K562 (cell line): ENCODE measurements around the gene USF2. TPM values are rescaled to one million over a fixed set of nuclear protein-coding genes. Genes with fewer than 3 reads are reported as not detected.

ENCODE experiments used
- ATAC-seq: fragments of 200-7000 bp; cut with Tn5 transposase; 3 replicates; pipeline ENCODE4 v1.9.1; 2020; ENCODE audit warnings: moderate library complexity
- BruUV-seq: library from RNA; stranded (reverse); fragments of 400-500 nt; replicated peaks from 2 replicates; lab custom pipeline; 2021; lab: Mats Ljungman, UMichigan
- CTCF ChIA-PET: fragments of 300-600 bp; formaldehyde crosslinking; extraction: SDS; loops from one replicate; lab custom pipeline; 2021; ENCODE audit warnings: low intra/inter-chr PET ratio; lab: Yijun Ruan, JAX
- POLR2A ChIA-PET: fragments of 300-600, 350-650 bp; sonication (Branson Sonifier 250); formaldehyde crosslinking; extraction: SDS; loops from one replicate; lab custom pipeline; 2021; ENCODE audit warnings: antibody characterized with exemption, inconsistent platforms; lab: Yijun Ruan, JAX
- DNase-seq, 4 experiments: peaks; one replicate each; pipeline versions ENCODE4 v3.0.0 to v3.0.0-alpha.2; 2011 to 2018; ENCODE audit warnings: low spot score in 3 of 4, mixed read lengths in 3 of 4; ENCODE audit errors: extremely low read depth in 1 of 4
- FAIRE-seq: peaks from 2 replicates; lab custom pipeline; 2011; peaks lifted over from hg19 to GRCh38; lab: Jason Lieb, UNC
- H2AFZ ChIP-seq: 2 replicates; pipeline ENCODE4 v1.6.0; 2011; ENCODE audit warnings: low read depth, low read length, control low read depth, inconsistent platforms
- H3K27ac ChIP-seq: fragments of 200-600 bp; 3 replicates; pipeline ENCODE4 v1.8.0; 2011; ENCODE audit warnings: low read depth, mild to moderate bottlenecking, control low read depth, inconsistent platforms, low read length, moderate library complexity, mixed read lengths; ENCODE audit errors: extremely low read depth
- H3K27me3 ChIP-seq, 2 experiments: fragments of 300-600 bp in 1 of 2; 2 replicates in 1 of 2; 3 replicates in 1 of 2; pipeline versions ENCODE4 v1.6.0 to v1.8.0; 2011; ENCODE audit warnings: inconsistent platforms in 2 of 2, low read length in 2 of 2, mild to moderate bottlenecking in 1 of 2, mixed read lengths in 1 of 2, moderate library complexity in 1 of 2; ENCODE audit not compliant: control insufficient read depth in 2 of 2, insufficient read depth in 2 of 2
- H3K36me3 ChIP-seq: fragments of 300-600 bp; 3 replicates; pipeline ENCODE4 v1.8.0; 2011; ENCODE audit warnings: mild to moderate bottlenecking, low read length, inconsistent platforms; ENCODE audit not compliant: control insufficient read depth, insufficient read depth
- H3K4me1 ChIP-seq, 2 experiments: fragments of 200-600 bp in 1 of 2; replicated peaks in 1 of 2; 2 replicates in 1 of 2; 3 replicates in 1 of 2; pipeline versions ENCODE4 v1.5.1 to v1.8.0; 2011; ENCODE audit warnings: inconsistent platforms in 2 of 2, low read length in 2 of 2, mild to moderate bottlenecking in 1 of 2, mixed read lengths in 1 of 2, moderate library complexity in 1 of 2; ENCODE audit not compliant: control insufficient read depth in 2 of 2, insufficient read depth in 2 of 2
- H3K4me2 ChIP-seq: 2 replicates; pipeline ENCODE4 v1.6.1; 2011; ENCODE audit warnings: low read length, control low read depth, inconsistent platforms, mixed read lengths; ENCODE audit not compliant: insufficient read depth
- H3K4me3 ChIP-seq: fragments of 200-600 bp; sonication (generic), shearing (Covaris generic); 2 replicates; pipeline ENCODE4 v1.5.1; 2016; ENCODE audit warnings: control low read depth, inconsistent platforms
- H3K79me2 ChIP-seq: fragments of 200-600 bp; 3 replicates; pipeline ENCODE4 v1.8.0; 2011; ENCODE audit warnings: low read length, inconsistent platforms; ENCODE audit not compliant: control insufficient read depth, insufficient read depth
- H3K9ac ChIP-seq, 2 experiments: 2 replicates each; pipeline versions ENCODE4 v1.6.0 to v1.6.1; 2011; ENCODE audit warnings: low read depth in 2 of 2, low read length in 2 of 2, control low read depth in 1 of 2, inconsistent platforms in 1 of 2, mild to moderate bottlenecking in 1 of 2, mixed read lengths in 1 of 2; ENCODE audit not compliant: insufficient read depth in 1 of 2
- H3K9me1 ChIP-seq: one replicate; pipeline ENCODE4 v1.6.0; 2011; ENCODE audit warnings: inconsistent platforms, mild to moderate bottlenecking, low read length, moderate library complexity; ENCODE audit not compliant: control insufficient read depth, insufficient read depth
- H3K9me3 ChIP-seq: replicated peaks from 2 replicates; pipeline ENCODE4 v1.5.1; 2011; ENCODE audit warnings: low read depth, low read length, inconsistent platforms; ENCODE audit not compliant: control insufficient read depth, insufficient read depth
- H4K20me1 ChIP-seq: replicated peaks from 2 replicates; pipeline ENCODE4 v1.6.1; 2011; ENCODE audit warnings: low read length, inconsistent platforms, mixed read lengths; ENCODE audit not compliant: control insufficient read depth, insufficient read depth
- KLF10 ChIP-seq: fragments of 250-450 bp; sonication (Bioruptor Pico); IDR thresholded peaks from 2 replicates; pipeline ENCODE4 v1.6.1; 2021; ENCODE audit warnings: matching md5 sums
- MXI1 ChIP-seq: IDR thresholded peaks from 2 replicates; pipeline ENCODE4 v1.6.1; 2011; ENCODE audit warnings: low read depth, mild to moderate bottlenecking, improper control_type of control experiment, low read length
- SPI1 ChIP-seq: IDR thresholded peaks from 2 replicates; pipeline ENCODE4 v1.6.1; 2011; ENCODE audit warnings: low read depth, low read length, control low read depth, borderline replicate concordance
- ZNF282 ChIP-seq: sonication (generic); formaldehyde crosslinking; IDR thresholded peaks from 2 replicates; pipeline ENCODE4 v1.8.1; 2023; ENCODE audit warnings: missing genetic modification reagents
- WGBS: fragments of 100-300 bp; shearing (Covaris generic); methylation state at CpG from one replicate; pipeline ENCODE4 v1.1.6; 2016; ENCODE audit warnings: low coverage, mixed read lengths; ENCODE audit not compliant: insufficient coverage; ENCODE audit errors: missing lambda C conversion rate; 5-methylcytosine and 5-hydroxymethylcytosine counted together
- in situ Hi-C: fragments of 300-500 bp; cut with MboI; formaldehyde crosslinking; loops from 4 replicates; pipeline ENCODE4 v1.15.0; 2018; ENCODE audit warnings: inconsistent platforms, mixed read lengths
- intact Hi-C: fragments of 100-400 bp; cut with micrococcal nuclease; formaldehyde crosslinking; loops from 2 replicates; pipeline ENCODE4 v1.14.2; 2022
- polyA plus RNA-seq, 8 experiments: library from polyadenylated mRNA; depleted of rRNA in 4 of 8; stranded (reverse) in 5 of 8; unstranded in 3 of 8; fragments of >200 nt; fragmentation: Nextera tagmentation in 2 of 8; fragmentation: Illumina TruSeq in 1 of 8; extraction: Ambion mirVana in 2 of 8; extraction: Trizol in 1 of 8; gene quantifications; 2 replicates each; pipeline versions ENCODE4 v1.2.1 to v1.2.3, GENCODE V29; 2011 to 2014; ENCODE audit warnings: inconsistent platforms in 1 of 8, missing spikeins in 1 of 8
- total RNA-seq, 7 experiments: library from RNA; depleted of rRNA in 6 of 7; stranded (reverse); fragments of >200 nt in 6 of 7; fragmentation: Illumina TruSeq in 2 of 7; extraction: Trizol in 2 of 7; gene quantifications; 2 replicates each; pipeline versions ENCODE4 v1.2.1 to v1.2.3, GENCODE V29; 2011 to 2021; ENCODE audit warnings: low replicate concordance in 1 of 7
- TF ChIP-seq, protein P1 (sequence below): sonication (generic); formaldehyde crosslinking; IDR thresholded peaks from 2 replicates; pipeline ENCODE4 v1.8.1; 2023; ENCODE audit warnings: mild to moderate bottlenecking, missing genetic modification reagents

USF2 gene
- total and polyA plus RNA-seq, 9 of the 15 experiments (the other 6 are each of a cell fraction or from before 2014, with no cell fraction given) = 0.27 to 93.7 (median 58.4) TPM

DNA sequence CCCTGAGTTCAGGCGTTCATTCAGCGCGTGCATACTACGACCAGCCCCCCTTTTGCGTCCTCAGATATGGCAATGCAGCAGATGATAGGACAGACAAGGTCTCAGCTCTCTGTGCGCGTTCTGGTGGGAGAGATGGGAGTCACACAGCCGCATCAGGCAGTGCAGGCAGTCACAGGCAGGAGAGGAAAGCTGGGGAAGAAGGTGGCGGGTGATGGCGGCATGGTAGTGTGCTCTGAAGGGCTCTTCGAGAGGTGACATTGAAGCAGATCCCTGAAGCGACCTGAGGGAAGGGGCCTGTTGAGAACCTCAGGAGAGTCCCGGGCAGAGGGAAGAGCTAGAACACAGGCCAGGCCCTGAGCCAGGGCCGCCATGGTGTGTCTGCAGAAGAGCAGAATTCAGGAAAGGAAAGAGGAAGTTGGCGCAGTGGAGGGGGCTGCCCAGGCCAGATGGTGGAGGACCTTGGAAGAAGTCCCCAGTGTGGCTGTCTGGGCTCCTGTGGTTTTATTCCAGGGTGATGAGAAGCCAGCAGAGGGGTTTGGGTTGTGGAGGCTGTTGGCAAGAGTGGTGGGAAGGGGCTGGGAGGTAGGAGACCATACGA is 3.5 kb downstream of the USF2 start:
- FAIRE-seq = no peak
- H3K4me3 ChIP-seq = no peak overlapping the region
- intact Hi-C loops = no loop called here
- H3K36me3 ChIP-seq = peaks cover 65% of the 10 kb centered on the region; the same call in 2 of the 3 replicates
- 91% methylated on average over 13 of the region's 16 CpGs for WGBS
- no peak overlapping the region for H3K27ac ChIP-seq
- no peaks in the 10 kb centered on the region for H3K9me3 ChIP-seq
- H3K79me2 ChIP-seq = peaks cover 13% of the 10 kb centered on the region
- H3K9me1 ChIP-seq = no peaks in the 10 kb centered on the region
- CTCF ChIA-PET = interaction anchor here (0.5 kb wide), 1 partner anchor 18 kb away, joined by 3 read pairs; no protein-coding TSS in a partner anchor
- ATAC-seq = no peak
- H2AFZ ChIP-seq = no peak overlapping the region
- peak overlapping the region in 1 of 2 experiments; percentile 62; a peak in 2 of 4 replicates for H3K9ac ChIP-seq
- DNase-seq = no peak
- BruUV-seq = no TSS peak
- no peaks in the 10 kb centered on the region for H3K27me3 ChIP-seq
- POLR2A ChIA-PET = interaction anchor here (1.4 kb wide), 1 partner anchor 32 kb away, joined by 3 read pairs; no protein-coding TSS in a partner anchor
- in situ Hi-C loops = loop anchor here (10.0 kb wide), 2 partner anchors 63 to 193 kb away; no protein-coding TSS in a partner anchor
- H4K20me1 ChIP-seq = no peaks in the 10 kb centered on the region
- TF ChIP-seq SPI1 (peak; percentile 45; the same call in 1 of the 2 replicates), KLF10 (CRISPR knock-in tag) (no peak), ZNF282 (CRISPR knock-in tag) (no peak), MXI1 (no peak)
- TF ChIP-seq, protein P1, sequence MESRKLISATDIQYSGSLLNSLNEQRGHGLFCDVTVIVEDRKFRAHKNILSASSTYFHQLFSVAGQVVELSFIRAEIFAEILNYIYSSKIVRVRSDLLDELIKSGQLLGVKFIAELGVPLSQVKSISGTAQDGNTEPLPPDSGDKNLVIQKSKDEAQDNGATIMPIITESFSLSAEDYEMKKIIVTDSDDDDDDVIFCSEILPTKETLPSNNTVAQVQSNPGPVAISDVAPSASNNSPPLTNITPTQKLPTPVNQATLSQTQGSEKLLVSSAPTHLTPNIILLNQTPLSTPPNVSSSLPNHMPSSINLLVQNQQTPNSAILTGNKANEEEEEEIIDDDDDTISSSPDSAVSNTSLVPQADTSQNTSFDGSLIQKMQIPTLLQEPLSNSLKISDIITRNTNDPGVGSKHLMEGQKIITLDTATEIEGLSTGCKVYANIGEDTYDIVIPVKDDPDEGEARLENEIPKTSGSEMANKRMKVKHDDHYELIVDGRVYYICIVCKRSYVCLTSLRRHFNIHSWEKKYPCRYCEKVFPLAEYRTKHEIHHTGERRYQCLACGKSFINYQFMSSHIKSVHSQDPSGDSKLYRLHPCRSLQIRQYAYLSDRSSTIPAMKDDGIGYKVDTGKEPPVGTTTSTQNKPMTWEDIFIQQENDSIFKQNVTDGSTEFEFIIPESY (CRISPR knock-in tag) = peak; percentile 85
- H3K4me2 ChIP-seq = no peak overlapping the region
- peaks cover 7 to 34% of the 10 kb centered on the region in 2 experiments for H3K4me1 ChIP-seq
